Right cardiac atrium (tissue), 5 donors: ENCODE results near the gene MTIF2. TPM values are rescaled to one million over a fixed set of nuclear protein-coding genes. Genes with fewer than 3 reads are reported as not detected.
"Not testable (repeated sequence)": the region's sequence is repeated elsewhere in the genome, so short reads cannot be mapped to it uniquely, and the experiment has no call there.

Experiments used
- ATAC-seq, 2 donors: fragments of 200-7000 bp; cut with Tn5 transposase; one replicate each; pipeline versions ENCODE4 v1.8.0 to v1.9.1; 2020; ENCODE audit warnings: moderate library complexity in 2 of 2, mild to moderate bottlenecking in 1 of 2
- DNase-seq, 3 donors: peaks; one replicate each; pipeline ENCODE4 v3.0.0-alpha.2; 2020
- H3K27ac ChIP-seq: one replicate; pipeline ENCODE4 v1.5.1; 2013; ENCODE audit warnings: mild to moderate bottlenecking, low read length, control low read depth, moderate library complexity
- H3K27me3 ChIP-seq: one replicate; pipeline ENCODE4 v1.6.1; 2013; ENCODE audit not compliant: control insufficient read depth, insufficient read depth
- H3K4me1 ChIP-seq: one replicate; pipeline ENCODE4 v1.6.1; 2013; ENCODE audit warnings: low read length; ENCODE audit not compliant: control insufficient read depth, insufficient read depth
- H3K4me3 ChIP-seq: one replicate; pipeline ENCODE4 v1.5.1; 2013; ENCODE audit warnings: low read length, control low read depth
- H3K9me3 ChIP-seq: one replicate; pipeline ENCODE4 v1.6.1; 2013; ENCODE audit warnings: low read length; ENCODE audit not compliant: control insufficient read depth
- WGBS: extraction: QIAGEN DNeasy Blood & Tissue Kit; methylation state at CpG from one replicate; pipeline ENCODE4 v1.1.7; 2013; 5-methylcytosine and 5-hydroxymethylcytosine counted together
- intact Hi-C, 4 donors: fragments of 100-400 bp; cut with DNase I; formaldehyde crosslinking; loops; one replicate each; pipeline versions ENCODE4 v1.11.0 to v1.14.0; 2022 to 2023
- polyA plus RNA-seq: library from polyadenylated mRNA; stranded (reverse); fragments of 200-250 nt; gene quantifications from one replicate; pipeline ENCODE4 v1.2.3, GENCODE V29; 2013
- total RNA-seq, 4 donors: library from RNA; stranded (reverse); fragmentation: NEBNext Ultra II Directional; extraction: Animal tissue kit (Norgen Biotek cat#: 25700); gene quantifications; one replicate each; pipeline ENCODE4 v1.2.1, GENCODE V29; 2021
- donor health status: healthy with polysubstance abuse.
- donor health status: DM: no; HTN: yes; CAD: no.
- donor health status: DM: no; HTN: no; CAD: no.
- donor health status: DM: no; HTN: yes; CAD: no; lungs with severe emphysema.
- donor health status: DM: yes; HTN: yes; CAD: no.

The MTIF2 gene
- total and polyA plus RNA-seq, 5 donors = 28.2 to 39.6 (median 33.4) TPM

DNA sequence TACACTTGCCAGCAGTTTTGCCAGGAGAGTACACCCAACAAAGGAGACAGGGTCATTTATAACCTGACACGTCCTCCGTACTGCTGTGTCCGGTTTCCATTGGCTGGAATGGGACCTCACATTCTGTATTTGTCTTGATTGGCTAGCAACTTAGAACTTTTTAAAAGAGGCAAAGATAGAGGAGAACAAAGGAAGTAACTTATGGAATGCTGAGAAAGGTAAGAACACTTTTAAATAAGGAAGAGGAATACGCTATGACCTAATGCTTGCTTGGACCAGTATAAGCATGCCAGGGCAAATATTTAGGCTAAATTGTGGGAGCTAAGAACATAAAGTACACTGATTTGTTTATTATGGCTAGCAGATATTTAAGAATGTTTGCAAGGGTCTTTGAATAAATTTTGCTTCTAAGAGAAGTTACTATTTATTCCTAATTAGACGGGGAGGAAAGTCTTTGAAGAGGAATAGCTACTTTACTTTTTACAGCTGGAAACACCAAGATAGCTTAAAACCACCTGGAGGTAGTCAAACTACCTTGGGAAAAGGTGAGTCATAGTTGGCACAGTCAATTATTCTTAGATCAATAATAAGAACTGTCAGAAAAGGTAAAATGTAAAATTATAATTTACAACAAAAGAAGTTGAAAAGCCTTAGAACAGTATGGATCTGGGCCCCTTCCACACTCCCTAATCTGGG lies 12.0 kb upstream of the MTIF2 start:
- WGBS = 95% methylated on average over 5 of the region's 5 CpGs
- H3K9me3 ChIP-seq, H3K27ac ChIP-seq, DNase-seq, H3K27me3 ChIP-seq, intact Hi-C loops, H3K4me3 ChIP-seq, H3K4me1 ChIP-seq, ATAC-seq: not testable (repeated sequence)

DNA sequence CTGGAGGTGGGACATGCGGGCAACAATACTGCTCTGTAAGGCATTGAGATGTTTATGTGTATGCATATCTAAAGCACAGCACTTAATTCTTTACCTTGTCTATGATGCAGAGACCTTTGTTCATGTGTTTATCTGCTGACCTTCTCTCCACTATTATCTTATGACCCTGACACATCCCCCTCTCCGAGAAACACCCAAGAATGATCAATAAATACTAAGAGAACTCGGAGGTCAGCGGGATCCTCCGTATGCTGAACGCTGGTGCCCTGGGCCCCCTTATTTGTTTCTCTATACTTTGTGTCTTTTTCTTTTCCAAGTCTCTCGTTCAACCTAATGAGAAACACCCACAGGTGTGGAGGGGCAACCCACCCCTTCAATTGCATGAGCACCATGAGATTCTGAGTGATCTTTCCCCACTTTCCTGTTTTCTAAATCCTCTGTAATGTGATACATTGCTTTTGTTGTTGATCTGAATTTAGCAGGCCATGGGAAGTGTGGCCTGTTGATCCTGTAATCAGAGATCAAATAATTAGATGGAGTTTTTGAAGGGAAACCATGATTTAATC lies 10.9 kb upstream of the MTIF2 start:
- intact Hi-C loops, H3K4me1 ChIP-seq, H3K9me3 ChIP-seq, H3K27ac ChIP-seq, H3K4me3 ChIP-seq, H3K27me3 ChIP-seq, ATAC-seq, DNase-seq: not testable (repeated sequence)
- 44% methylated on average over 7 of the region's 7 CpGs for WGBS

DNA sequence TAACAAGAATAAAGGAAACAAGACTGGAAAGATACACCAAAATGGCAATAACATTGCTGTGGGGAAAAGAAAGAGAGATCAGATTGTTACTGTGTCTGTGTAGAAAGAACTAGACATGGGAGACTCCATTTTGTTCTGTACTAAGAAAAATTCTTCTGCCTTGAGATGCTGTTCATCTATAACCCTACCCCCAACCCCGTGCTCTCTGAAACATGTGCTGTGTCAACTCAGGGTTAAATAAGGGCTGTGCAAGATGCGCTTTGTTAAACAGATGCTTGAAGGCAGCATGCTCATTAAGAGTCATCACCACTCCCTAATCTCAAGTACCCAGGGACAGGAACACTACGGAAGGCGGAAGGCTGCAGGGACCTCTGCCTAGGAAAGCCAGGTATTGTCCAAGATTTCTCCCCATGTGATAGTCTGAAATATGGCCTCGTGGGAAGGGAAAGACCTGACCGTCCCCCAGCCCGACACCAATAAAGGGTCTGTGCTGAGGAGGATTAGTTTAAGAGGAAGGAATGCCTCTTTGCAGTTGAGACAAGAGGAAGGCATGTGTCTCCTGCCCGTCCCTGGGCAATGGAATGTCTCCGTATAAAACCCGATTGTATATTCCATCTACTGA lies 10.3 kb upstream of the MTIF2 start:
- intact Hi-C loops = not testable (repeated sequence)

DNA sequence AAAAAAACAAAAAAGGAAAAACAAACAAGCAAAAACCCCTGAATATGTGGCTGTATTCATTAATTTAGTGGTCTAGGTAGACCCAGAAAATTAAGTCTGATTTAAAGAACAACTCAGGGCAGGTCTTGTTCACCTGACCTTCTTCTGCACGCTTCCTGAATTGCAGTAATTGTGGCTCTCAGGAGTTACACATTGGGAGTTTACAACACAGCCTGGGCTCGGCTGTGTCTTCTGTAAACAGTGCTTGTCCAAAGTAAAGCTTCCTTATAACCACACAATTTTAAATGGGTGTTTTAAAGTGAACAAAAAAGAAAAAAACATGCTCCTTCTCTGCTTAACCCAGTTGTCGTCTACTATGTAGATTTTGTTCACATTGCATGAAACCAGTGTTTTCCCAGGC lies 8.3 kb upstream of the MTIF2 start:
- WGBS = 87% methylated on average over 3 of the region's 3 CpGs
- H3K27ac ChIP-seq = no peak overlapping the region

More for the DNA sequence above, 10.3 kb upstream of the MTIF2 start:
- DNase-seq, H3K27ac ChIP-seq, H3K27me3 ChIP-seq, H3K9me3 ChIP-seq, ATAC-seq, H3K4me3 ChIP-seq, H3K4me1 ChIP-seq: not testable (repeated sequence)
- 22% methylated on average over 10 of the region's 10 CpGs for WGBS

DNA sequence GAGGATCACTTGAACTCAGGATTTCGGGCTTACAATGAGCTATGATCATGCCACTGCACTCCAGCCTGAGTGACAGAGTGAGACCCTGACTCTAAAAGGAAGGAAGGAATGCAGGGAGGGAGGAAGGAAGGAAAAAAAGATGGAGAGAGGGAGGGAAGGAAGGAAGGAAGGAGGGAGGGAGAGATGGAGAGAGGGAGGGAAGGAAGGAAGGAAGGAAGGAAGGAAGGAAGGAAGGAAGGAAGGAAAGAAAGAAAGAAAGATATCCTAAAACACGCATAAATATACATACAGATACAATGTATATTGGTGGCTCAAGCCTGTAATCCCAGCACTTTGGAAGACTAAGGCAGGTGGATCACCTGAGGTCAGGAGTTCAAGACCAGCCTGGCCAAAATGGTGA lies 5.3 kb upstream of the MTIF2 start:
- intact Hi-C loops = loop anchor here in 1 of 4 donors (5.0 kb wide), 1 partner anchor 158 kb away; no protein-coding TSS in a partner anchor
- not testable (repeated sequence) for ATAC-seq, DNase-seq

More for the DNA sequence above, 8.3 kb upstream of the MTIF2 start:
- H3K9me3 ChIP-seq = no peaks in the 10 kb centered on the region
- intact Hi-C loops = no loop called here
- no peak overlapping the region for H3K4me3 ChIP-seq
- H3K4me1 ChIP-seq = no peaks in the 10 kb centered on the region
- no peak for ATAC-seq
- H3K27me3 ChIP-seq = no peaks in the 10 kb centered on the region
- no peak for DNase-seq

DNA sequence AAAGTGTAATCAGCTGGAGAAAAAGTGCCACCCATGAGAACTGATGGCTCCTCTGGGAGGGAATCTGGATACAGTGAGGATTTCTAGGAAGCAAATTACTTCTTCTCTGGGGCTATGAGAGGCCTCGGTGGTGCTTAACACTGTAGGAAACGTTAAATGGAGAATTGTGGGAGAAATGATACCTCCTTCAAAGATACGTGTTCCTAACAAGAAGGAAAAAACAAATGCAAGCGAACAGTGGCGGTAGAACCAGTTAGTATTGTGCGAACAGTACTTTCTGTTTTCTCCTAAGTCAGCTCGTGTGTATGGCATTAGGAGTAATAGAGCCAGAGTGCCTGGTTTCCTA lies 587 bp upstream of the MTIF2 start:
- peaks cover 2% of the 10 kb centered on the region for H3K4me1 ChIP-seq
- no peaks in the 10 kb centered on the region for H3K9me3 ChIP-seq
- H3K27ac ChIP-seq = peak overlapping the region; percentile 78
- H3K27me3 ChIP-seq = no peaks in the 10 kb centered on the region
- intact Hi-C loops = loop anchor here in 1 of 4 donors (5.0 kb wide), 1 partner anchor 37 kb away; the partner anchor contains the start of genes CLHC1 and RPS27A
- 53% methylated on average over 7 of the region's 7 CpGs for WGBS
- ATAC-seq (no peak), DNase-seq (no peak)
- H3K4me3 ChIP-seq = peak overlapping the region; percentile 91

More for the DNA sequence above, 5.3 kb upstream of the MTIF2 start:
- not testable (repeated sequence) for H3K27me3 ChIP-seq, H3K4me3 ChIP-seq, H3K27ac ChIP-seq, H3K9me3 ChIP-seq, H3K4me1 ChIP-seq
- 82% methylated on average over 2 of the region's 2 CpGs for WGBS

DNA sequence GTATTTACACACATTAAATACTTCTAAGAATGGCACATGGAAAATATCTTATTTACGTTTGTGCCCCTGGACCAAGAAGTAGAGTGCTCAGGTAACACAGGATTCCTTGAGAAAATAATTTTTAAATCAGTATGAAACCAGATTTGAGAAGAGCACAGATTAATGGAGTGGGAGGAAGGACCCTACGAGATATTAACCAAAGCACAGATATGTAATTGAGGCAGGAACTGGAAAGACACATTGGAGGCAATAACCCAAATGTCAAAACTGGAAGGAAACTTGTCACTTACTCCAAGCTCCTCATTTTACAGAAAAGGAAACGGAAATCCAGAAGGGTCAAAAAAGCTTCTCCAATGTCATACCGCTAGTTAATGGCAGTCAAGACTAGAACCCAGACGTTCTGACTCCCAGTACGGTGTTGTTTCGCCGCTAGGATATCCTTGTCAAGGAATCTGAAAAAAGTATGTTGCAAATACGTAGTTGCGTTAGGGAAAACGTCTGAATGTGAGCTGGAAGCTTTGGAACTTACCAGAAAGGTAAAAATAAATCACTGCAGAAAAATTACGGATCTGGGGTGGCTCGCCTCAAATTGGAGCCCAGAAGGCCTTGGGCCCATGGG lies 634 bp downstream of the MTIF2 start:
- 15% methylated on average over 13 of the region's 13 CpGs for WGBS
- Histone ChIP-seq H3K4me1 (peaks cover 2% of the 10 kb centered on the region), H3K9me3 (no peaks in the 10 kb centered on the region), H3K4me3 (peak overlapping the region; percentile 91), H3K27me3 (no peaks in the 10 kb centered on the region), H3K27ac (peak overlapping the region; percentile 97)
- intact Hi-C loops = loop anchor here in 1 of 4 donors (5.0 kb wide), 1 partner anchor 36 kb away; the partner anchor contains the start of genes CLHC1 and RPS27A
- peak in 1 of 2 donors; percentile 5 for ATAC-seq
- no peak for DNase-seq

DNA sequence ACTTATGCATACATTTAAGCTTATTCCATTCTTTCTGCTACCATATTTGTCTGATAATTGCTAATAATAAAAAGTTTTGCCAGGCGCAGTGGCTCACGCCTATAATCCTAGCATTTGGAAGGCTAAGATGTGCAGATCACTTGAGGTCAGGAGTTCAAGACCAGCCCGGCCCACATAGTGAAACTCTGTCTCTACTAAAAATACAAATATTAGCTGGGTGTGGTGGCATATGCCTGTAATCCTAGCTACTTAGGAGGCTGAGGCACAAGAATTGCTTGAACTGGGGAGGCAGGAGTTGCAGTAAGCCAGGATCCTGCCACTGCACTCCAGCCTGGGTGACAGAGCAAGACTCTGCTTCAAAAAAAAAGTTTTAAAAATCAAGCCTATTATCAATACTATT lies 9.4 kb downstream of the MTIF2 start:
- DNase-seq, H3K9me3 ChIP-seq, intact Hi-C loops, ATAC-seq, H3K27ac ChIP-seq, H3K4me3 ChIP-seq, H3K4me1 ChIP-seq, H3K27me3 ChIP-seq: not testable (repeated sequence)
- WGBS = 86% methylated on average over 3 of the region's 3 CpGs

DNA sequence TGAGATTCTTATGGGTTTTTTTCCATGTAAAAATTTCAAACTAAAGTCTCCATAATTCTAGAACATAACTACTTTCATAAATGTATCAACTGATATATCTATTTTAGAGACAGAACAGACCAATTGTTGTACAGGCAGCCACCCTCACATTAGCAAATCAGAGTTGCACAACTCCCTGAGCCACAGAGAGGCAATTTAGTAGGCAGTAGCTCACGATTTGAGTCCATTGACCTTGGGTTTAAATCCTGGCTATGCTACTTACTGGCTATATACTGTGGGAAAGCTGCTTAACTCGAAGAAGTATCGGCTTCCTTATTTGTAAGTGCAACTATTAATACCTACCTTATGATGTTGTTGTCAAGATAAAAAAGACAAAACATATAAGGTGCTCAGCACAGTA lies 16.2 kb downstream of the MTIF2 start:
- no peak overlapping the region for H3K27ac ChIP-seq
- no peaks in the 10 kb centered on the region for H3K4me1 ChIP-seq
- no peaks in the 10 kb centered on the region for H3K9me3 ChIP-seq
- no peak overlapping the region for H3K4me3 ChIP-seq
- ATAC-seq = no peak
- H3K27me3 ChIP-seq = no peaks in the 10 kb centered on the region
- DNase-seq = no peak
- intact Hi-C loops = no loop called here
- 91% methylated on average over 3 of the region's 3 CpGs for WGBS

DNA sequence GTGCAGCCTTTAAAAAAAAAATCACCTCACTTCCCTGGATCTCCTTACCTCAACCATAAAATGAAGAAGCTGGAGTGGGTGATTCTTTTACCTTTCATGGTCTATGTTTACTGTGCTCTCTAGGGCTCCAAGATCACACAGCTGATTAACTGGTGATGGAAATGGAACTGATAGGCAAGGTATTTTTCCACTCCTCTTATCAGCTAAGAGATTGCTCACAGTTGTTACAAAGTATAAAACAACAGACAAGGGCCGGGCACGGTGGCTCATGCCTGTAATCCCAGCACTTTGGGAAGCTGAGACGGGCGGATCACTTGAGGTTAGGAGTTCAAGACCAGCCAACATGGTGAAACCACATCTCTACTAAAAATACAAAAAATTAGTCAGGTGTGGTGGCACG lies 22.0 kb downstream of the MTIF2 start:
- Histone ChIP-seq H3K27ac (no peak overlapping the region), H3K27me3 (no peaks in the 10 kb centered on the region), H3K4me3 (no peak overlapping the region), H3K9me3 (no peaks in the 10 kb centered on the region), H3K4me1 (no peaks in the 10 kb centered on the region)
- ATAC-seq = no peak
- WGBS = 73% methylated on average over 5 of the region's 5 CpGs
- no peak for DNase-seq
- intact Hi-C loops = no loop called here

DNA sequence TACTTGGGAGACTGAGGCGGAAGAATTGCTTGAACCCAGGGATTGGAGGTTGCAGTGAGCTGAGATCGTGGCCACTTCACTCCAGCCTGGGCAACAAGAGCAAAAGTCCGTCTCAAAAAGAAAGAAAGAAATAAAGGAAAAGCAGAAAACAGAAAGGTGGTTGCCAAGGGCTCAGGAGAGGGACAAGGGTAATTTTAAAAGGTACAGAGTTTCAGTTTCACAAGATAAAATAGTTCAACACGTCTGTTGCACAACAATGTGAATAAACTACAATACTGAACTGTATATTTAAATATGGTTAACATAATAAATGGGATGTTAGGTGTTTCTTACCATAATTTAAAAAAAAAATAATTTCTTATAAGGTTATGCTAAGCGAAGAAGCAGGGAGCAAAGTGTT lies 23.6 kb downstream of the MTIF2 start:
- intact Hi-C loops = no loop called here
- no peaks in the 10 kb centered on the region for H3K9me3 ChIP-seq
- DNase-seq = no peak
- no peak overlapping the region for H3K27ac ChIP-seq
- H3K4me1 ChIP-seq = no peaks in the 10 kb centered on the region
- no peak overlapping the region for H3K4me3 ChIP-seq
- H3K27me3 ChIP-seq = no peaks in the 10 kb centered on the region
- WGBS = 88% methylated on average over 5 of the region's 5 CpGs
- ATAC-seq = no peak
